HepG2 (cell line): ENCODE results near the gene RASIP1. TPM values are rescaled to one million over a fixed set of nuclear protein-coding genes. Genes with fewer than 3 reads are reported as not detected.
A peak's percentile ranks its signal among the peaks of the same experiment; 100 is the strongest.

Experiments
- ETS1 ChIP-seq: sonication (generic); formaldehyde crosslinking; IDR thresholded peaks from 2 replicates; pipeline ENCODE4 v1.4.0; 2020; ENCODE audit warnings: missing genetic modification reagents
- HNF1A ChIP-seq, 2 experiments: sonication (generic) in 1 of 2; formaldehyde crosslinking in 1 of 2; IDR thresholded peaks; 2 replicates each; pipeline versions ENCODE4 v1.4.0 to v1.6.1; 2016 to 2020; ENCODE audit warnings: borderline replicate concordance in 1 of 2, low read depth in 1 of 2, mild to moderate bottlenecking in 1 of 2, missing genetic modification reagents in 1 of 2
- KLF13 ChIP-seq: sonication (generic); formaldehyde crosslinking; IDR thresholded peaks from 2 replicates; pipeline ENCODE4 v1.4.0; 2020; ENCODE audit warnings: mild to moderate bottlenecking, missing genetic modification reagents
- KLF16 ChIP-seq, 2 experiments: sonication (generic) in 1 of 2; formaldehyde crosslinking in 1 of 2; IDR thresholded peaks; 2 replicates each; pipeline versions ENCODE4 v1.6.1 to v1.8.0; 2016 to 2023; ENCODE audit warnings: missing genetic modification reagents in 2 of 2, missing compliant biosample characterization in 1 of 2
- MIER3 ChIP-seq: IDR thresholded peaks from 2 replicates; pipeline ENCODE4 v1.6.1; 2016; ENCODE audit warnings: missing compliant biosample characterization, borderline replicate concordance
- NR2F6 ChIP-seq, 2 experiments: IDR thresholded peaks; 2 replicates each; pipeline ENCODE4 v1.6.1; 2016; ENCODE audit warnings: antibody characterized with exemption in 1 of 2, mild to moderate bottlenecking in 1 of 2
- PITX1 ChIP-seq: sonication (generic); formaldehyde crosslinking; IDR thresholded peaks from 2 replicates; pipeline ENCODE4 v1.5.1; 2020; ENCODE audit warnings: mild to moderate bottlenecking, missing genetic modification reagents
- RBFOX2 ChIP-seq: fragments of 200-400 bp; formaldehyde crosslinking; IDR thresholded peaks from 2 replicates; pipeline ENCODE4 v1.6.1; 2017; ENCODE audit warnings: low read depth, mild to moderate bottlenecking, low read length
- SIX4 ChIP-seq: sonication (generic); formaldehyde crosslinking; IDR thresholded peaks from 2 replicates; pipeline ENCODE4 v1.4.0; 2020; ENCODE audit warnings: missing genetic modification reagents
- SP5 ChIP-seq: IDR thresholded peaks from 2 replicates; pipeline ENCODE4 v1.6.1; 2016; ENCODE audit warnings: low read depth, borderline replicate concordance
- TAF1 ChIP-seq: sonication (generic); formaldehyde crosslinking; IDR thresholded peaks from 2 replicates; pipeline ENCODE4 v1.4.0; 2020; ENCODE audit warnings: missing genetic modification reagents
- XRCC5 ChIP-seq: fragments of 200-400 bp; formaldehyde crosslinking; optimal IDR thresholded peaks from 2 replicates; pipeline ENCODE3; 2017; ENCODE audit warnings: mild to moderate bottlenecking, low read length
- ZFP37 ChIP-seq: sonication (generic); formaldehyde crosslinking; IDR thresholded peaks from 2 replicates; pipeline ENCODE4 v1.4.0; 2020; ENCODE audit warnings: missing genetic modification reagents, borderline replicate concordance
- ZNF232 ChIP-seq: sonication (generic); formaldehyde crosslinking; IDR thresholded peaks from 2 replicates; pipeline ENCODE4 v1.4.0; 2020; ENCODE audit warnings: missing genetic modification reagents, borderline replicate concordance
- ZNF44 ChIP-seq: sonication (generic); formaldehyde crosslinking; IDR thresholded peaks from 2 replicates; pipeline ENCODE4 v1.5.1; 2020; ENCODE audit warnings: mild to moderate bottlenecking, missing genetic modification reagents
- ZNF503 ChIP-seq: sonication (generic); formaldehyde crosslinking; IDR thresholded peaks from 2 replicates; pipeline ENCODE4 v1.4.0; 2020; ENCODE audit warnings: missing genetic modification reagents
- ZNF562 ChIP-seq: sonication (generic); formaldehyde crosslinking; IDR thresholded peaks from 2 replicates; pipeline ENCODE4 v1.8.0; 2022; ENCODE audit warnings: missing genetic modification reagents, borderline replicate concordance
- ZNF607 ChIP-seq: sonication (generic); formaldehyde crosslinking; IDR thresholded peaks from 2 replicates; pipeline ENCODE4 v1.5.1; 2020; ENCODE audit warnings: missing genetic modification reagents, mild to moderate bottlenecking, borderline replicate concordance
- ZNF674 ChIP-seq: sonication (generic); formaldehyde crosslinking; IDR thresholded peaks from 2 replicates; pipeline ENCODE4 v1.5.0; 2020; ENCODE audit warnings: low read depth, mild to moderate bottlenecking, missing genetic modification reagents
- polyA plus RNA-seq, 8 experiments: library from polyadenylated mRNA; depleted of rRNA in 3 of 8; stranded (reverse) in 7 of 8; unstranded in 1 of 8; fragments of >200 nt; fragmentation: Illumina TruSeq in 4 of 8; extraction: Trizol in 4 of 8; gene quantifications; 2 replicates each; pipeline versions ENCODE4 v1.2.1 to v1.2.3, GENCODE V29; 2011 to 2016; ENCODE audit warnings: low read depth in 4 of 8, missing spikeins in 1 of 8, mixed read lengths in 1 of 8; ENCODE audit not compliant: insufficient read depth in 1 of 8
- total RNA-seq, 5 experiments: library from RNA; depleted of rRNA; stranded (reverse); fragments of >200 nt; fragmentation: Illumina TruSeq; extraction: Trizol; gene quantifications; 2 replicates each; pipeline ENCODE4 v1.2.3, GENCODE V29; 2016; ENCODE audit warnings: low read depth in 1 of 5
- TF ChIP-seq, protein P1 (sequence below), 2 experiments: fragments of 450-650 bp in 1 of 2; sonication (generic) in 1 of 2; formaldehyde crosslinking; IDR thresholded peaks; 2 replicates each; pipeline versions ENCODE4 v1.5.0 to v1.8.0; 2020 to 2022; ENCODE audit warnings: mild to moderate bottlenecking in 1 of 2, missing genetic modification reagents in 1 of 2

The RASIP1 gene
- total and polyA plus RNA-seq, 2 of the 13 experiments (the other 11 are each of a cell fraction or from before 2014, with no cell fraction given): 0.44 to 0.58 TPM

GRCh38 chr19:48718711-48719231, 21.6 kb downstream of the RASIP1 start (continued):
- TF ChIP-seq KLF16 (CRISPR knock-in tag; IDR thresholded peaks at IDR 0.05): 0 out of 4 replicates have a peak, but pooled peaks of 1 of the 2 experiments have one; percentile 41
- no peak for TF ChIP-seq ZFP37
- TF ChIP-seq SIX4 (CRISPR knock-in tag): peak; percentile 33; the same call in 1 of the 2 replicates
- TF ChIP-seq, protein P1, sequence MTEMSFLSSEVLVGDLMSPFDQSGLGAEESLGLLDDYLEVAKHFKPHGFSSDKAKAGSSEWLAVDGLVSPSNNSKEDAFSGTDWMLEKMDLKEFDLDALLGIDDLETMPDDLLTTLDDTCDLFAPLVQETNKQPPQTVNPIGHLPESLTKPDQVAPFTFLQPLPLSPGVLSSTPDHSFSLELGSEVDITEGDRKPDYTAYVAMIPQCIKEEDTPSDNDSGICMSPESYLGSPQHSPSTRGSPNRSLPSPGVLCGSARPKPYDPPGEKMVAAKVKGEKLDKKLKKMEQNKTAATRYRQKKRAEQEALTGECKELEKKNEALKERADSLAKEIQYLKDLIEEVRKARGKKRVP (CRISPR knock-in tag; IDR thresholded peaks at IDR 0.05): peak in 1 of 2 experiments; percentile 56; a peak in 1 of 4 replicates
- TF ChIP-seq XRCC5: no peak
- peak; percentile 75 for TF ChIP-seq PITX1 (CRISPR knock-in tag)
- TF ChIP-seq ZNF674 (CRISPR knock-in tag): no peak
- no peak for TF ChIP-seq ZNF232 (CRISPR knock-in tag)
- peak; percentile 70; the same call in 1 of the 2 replicates for TF ChIP-seq ZNF503
- peak; percentile 51; the same call in 1 of the 2 replicates for TF ChIP-seq MIER3 (CRISPR knock-in tag)
- TF ChIP-seq HNF1A (IDR thresholded peaks at IDR 0.05; ENCODE audit: low read depth): no peak
- TF ChIP-seq HNF1A (CRISPR knock-in tag; IDR thresholded peaks at IDR 0.05; ENCODE audit: borderline replicate concordance): peak; percentile 34; the same call in 1 of the 2 replicates
- no peak for TF ChIP-seq TAF1 (CRISPR knock-in tag)
- peak; percentile 49; the same call in 1 of the 2 replicates for TF ChIP-seq SP5 (CRISPR knock-in tag)
- no peak for TF ChIP-seq KLF13 (CRISPR knock-in tag)
- no peak for TF ChIP-seq ZNF44 (CRISPR knock-in tag)
- TF ChIP-seq ZNF607 (CRISPR knock-in tag): no peak
- no peak for TF ChIP-seq ZNF562 (CRISPR knock-in tag)
- no peak for TF ChIP-seq ETS1 (CRISPR knock-in tag)
- peak; percentile 84 for TF ChIP-seq NR2F6 (IDR thresholded peaks at IDR 0.05)
- peak; percentile 88 for TF ChIP-seq NR2F6 (CRISPR knock-in tag; IDR thresholded peaks at IDR 0.05)
- no peak for TF ChIP-seq RBFOX2
